ENCODE data around the gene HOXB5.

Gene HOXB5

DNA sequence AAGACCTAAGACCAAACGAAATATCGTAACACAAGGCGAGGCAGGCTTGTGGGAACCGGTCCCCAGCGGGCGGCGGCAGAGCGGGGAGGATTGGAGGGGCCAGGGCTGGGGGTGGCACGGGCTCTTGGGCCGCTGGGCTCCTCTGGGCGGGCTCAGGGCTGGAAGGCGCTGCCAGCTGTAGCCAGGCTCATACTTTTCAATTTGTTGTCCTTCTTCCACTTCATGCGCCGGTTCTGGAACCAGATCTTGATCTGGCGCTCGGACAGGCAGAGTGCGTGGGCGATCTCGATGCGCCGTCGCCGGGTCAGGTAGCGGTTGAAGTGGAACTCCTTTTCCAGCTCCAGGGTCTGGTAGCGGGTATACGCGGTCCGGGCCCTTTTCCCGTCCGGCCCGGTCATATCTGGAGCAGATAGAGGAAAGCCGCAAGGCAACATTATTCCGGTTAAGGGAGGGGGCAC lies 1.5 kb downstream of the HOXB5 start:
- no peaks in the 10 kb centered on the region for H3K4me1 ChIP-seq
- no peaks in the 10 kb centered on the region for H3K36me3 ChIP-seq (ENCODE audit: control insufficient read depth, insufficient read depth, low read length)
- no peaks in the 10 kb centered on the region for H3K27me3 ChIP-seq (ENCODE audit: control insufficient read depth, insufficient read depth, low read length)
- no peak overlapping the region for H3K27ac ChIP-seq
- no peaks in the 10 kb centered on the region for H3K9me3 ChIP-seq (ENCODE audit: control insufficient read depth, low read length)
- H3K9ac ChIP-seq: no peak overlapping the region
- TF ChIP-seq, protein P1, sequence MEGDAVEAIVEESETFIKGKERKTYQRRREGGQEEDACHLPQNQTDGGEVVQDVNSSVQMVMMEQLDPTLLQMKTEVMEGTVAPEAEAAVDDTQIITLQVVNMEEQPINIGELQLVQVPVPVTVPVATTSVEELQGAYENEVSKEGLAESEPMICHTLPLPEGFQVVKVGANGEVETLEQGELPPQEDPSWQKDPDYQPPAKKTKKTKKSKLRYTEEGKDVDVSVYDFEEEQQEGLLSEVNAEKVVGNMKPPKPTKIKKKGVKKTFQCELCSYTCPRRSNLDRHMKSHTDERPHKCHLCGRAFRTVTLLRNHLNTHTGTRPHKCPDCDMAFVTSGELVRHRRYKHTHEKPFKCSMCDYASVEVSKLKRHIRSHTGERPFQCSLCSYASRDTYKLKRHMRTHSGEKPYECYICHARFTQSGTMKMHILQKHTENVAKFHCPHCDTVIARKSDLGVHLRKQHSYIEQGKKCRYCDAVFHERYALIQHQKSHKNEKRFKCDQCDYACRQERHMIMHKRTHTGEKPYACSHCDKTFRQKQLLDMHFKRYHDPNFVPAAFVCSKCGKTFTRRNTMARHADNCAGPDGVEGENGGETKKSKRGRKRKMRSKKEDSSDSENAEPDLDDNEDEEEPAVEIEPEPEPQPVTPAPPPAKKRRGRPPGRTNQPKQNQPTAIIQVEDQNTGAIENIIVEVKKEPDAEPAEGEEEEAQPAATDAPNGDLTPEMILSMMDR (IDR thresholded peaks at IDR 0.05): no peak
- H3K79me2 ChIP-seq: no peaks in the 10 kb centered on the region
- no peak overlapping the region for H3K4me2 ChIP-seq (ENCODE audit: low read length)
- no peak overlapping the region for H3K4me3 ChIP-seq (ENCODE audit: low read depth, low read length)
- no peak overlapping the region for H2AFZ ChIP-seq

DNA sequence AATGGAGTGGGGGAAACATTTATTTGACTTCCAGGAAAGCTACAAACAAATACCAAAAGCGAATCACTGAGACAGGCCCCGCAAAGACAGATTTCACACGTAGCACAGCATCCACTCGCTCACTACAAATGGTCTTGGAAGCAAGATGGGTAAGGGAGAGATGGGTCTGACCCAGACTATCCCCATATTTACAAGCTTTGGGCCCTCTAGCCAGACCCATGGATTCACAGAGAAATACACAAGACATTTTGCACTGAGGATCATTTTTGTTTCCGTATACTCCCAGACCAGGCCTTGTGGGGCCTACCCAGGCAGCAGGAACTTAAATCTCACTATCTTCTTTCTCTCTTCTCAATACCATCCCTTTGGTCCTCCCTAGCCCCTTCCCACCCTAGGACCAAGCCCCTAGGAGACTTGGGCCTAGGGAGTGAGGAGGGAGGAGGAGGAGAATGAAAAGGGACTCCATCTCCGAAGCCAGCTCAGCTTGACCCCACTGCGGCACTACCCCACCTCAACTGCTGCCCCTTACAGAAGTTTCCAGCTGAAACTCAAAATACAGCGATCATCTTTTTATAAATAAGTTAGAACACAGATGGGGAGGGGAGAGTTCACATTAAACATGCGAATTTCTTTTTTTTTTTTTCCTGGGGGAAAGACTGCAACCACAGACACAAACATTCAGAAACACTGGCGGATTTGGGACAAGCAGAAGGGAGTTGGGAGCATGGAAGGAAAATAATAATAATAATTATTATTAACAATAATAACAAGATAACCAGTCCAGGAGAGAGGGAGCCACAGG lies 2.1 kb downstream of the HOXB5 start:
- Histone ChIP-seq H2AFZ (no peak overlapping the region), H3K4me1 (no peaks in the 10 kb centered on the region), H3K9ac (no peak overlapping the region), H3K9me3 (ENCODE audit: control insufficient read depth, low read length) (no peaks in the 10 kb centered on the region), H3K27me3 (ENCODE audit: control insufficient read depth, insufficient read depth, low read length) (no peaks in the 10 kb centered on the region), H3K27ac (no peak overlapping the region), H3K4me2 (ENCODE audit: low read length) (no peak overlapping the region), H3K4me3 (ENCODE audit: low read depth, low read length) (no peak overlapping the region), H3K79me2 (no peaks in the 10 kb centered on the region), H3K36me3 (ENCODE audit: control insufficient read depth, insufficient read depth, low read length) (no peaks in the 10 kb centered on the region)
- TF ChIP-seq, protein P1 (IDR thresholded peaks at IDR 0.05): no peak

DNA sequence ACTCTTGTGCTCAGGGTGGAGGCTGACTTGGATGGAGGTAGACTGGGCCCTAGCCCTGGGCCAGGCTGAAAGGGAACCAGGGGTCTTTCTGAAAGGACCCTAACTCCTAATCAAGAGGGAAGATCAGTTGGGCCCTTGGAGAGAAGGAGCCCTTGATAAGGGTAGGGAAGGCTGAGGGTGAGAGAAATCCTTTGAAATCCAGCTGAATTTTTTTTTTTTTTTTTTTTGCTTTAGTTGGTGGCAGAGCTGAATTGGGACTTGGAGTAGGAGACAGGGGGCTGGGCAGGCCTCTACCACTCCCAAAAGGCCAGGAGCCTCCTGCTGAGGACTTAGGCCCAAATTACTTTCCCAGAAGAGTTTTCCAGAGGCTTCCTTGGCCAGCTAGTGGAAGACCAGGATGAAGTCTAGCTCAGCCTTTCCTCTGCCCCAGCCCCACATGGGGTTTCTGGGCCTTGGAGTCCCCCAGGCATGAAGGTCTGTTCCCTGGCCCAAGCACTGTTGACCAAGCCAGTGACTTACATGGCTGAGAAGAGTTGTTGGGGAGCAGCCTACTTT lies 2.9 kb downstream of the HOXB5 start:
- H3K9me3 ChIP-seq (ENCODE audit: control insufficient read depth, low read length): no peaks in the 10 kb centered on the region
- H3K4me2 ChIP-seq (ENCODE audit: low read length): no peak overlapping the region
- no peaks in the 10 kb centered on the region for H3K36me3 ChIP-seq (ENCODE audit: control insufficient read depth, insufficient read depth, low read length)
- no peak overlapping the region for H2AFZ ChIP-seq
- no peak overlapping the region for H3K27ac ChIP-seq
- H3K79me2 ChIP-seq: no peaks in the 10 kb centered on the region
- H3K4me3 ChIP-seq (ENCODE audit: low read depth, low read length): no peak overlapping the region
- H3K27me3 ChIP-seq (ENCODE audit: control insufficient read depth, insufficient read depth, low read length): no peaks in the 10 kb centered on the region
- no peaks in the 10 kb centered on the region for H3K4me1 ChIP-seq
- H3K9ac ChIP-seq: no peak overlapping the region
- TF ChIP-seq, protein P1 (IDR thresholded peaks at IDR 0.05): no peak

DNA sequence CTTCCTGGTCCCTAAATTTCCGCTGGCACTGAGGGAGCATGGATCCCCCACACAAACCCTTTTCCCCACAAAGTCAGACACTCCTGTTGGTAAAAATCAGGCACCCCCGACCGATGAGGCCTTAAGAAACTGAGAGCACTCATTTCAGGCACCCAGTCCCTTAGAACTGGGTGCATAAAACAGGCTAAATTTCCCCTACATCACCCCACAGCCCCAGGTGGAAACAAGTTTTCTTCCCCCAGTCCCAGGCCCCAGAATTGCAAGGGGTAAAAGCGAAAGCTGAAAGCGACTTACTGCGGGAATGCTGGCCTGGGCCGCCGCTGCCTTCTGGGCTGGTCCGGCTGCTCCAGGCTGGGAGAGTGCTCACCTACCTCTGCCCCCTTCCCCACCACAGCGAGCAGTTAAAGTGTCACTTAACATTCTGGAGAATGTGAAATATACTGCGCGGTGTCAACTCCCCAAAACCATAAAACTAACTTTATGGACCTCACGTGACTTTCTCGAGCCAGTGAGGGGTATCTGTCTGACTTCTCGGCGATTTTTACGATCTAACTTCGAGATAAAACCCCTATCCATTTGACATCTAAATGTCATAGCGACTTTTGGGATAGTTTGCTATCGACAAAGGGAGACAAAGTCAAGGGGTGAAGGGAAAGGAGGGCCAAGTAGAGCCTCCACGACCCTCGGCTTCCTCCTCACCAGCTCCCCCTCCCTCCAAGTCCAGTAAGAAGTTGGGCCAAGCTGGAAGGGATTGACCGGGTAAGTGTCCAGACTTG lies 3.6 kb downstream of the HOXB5 start, which contains the start of gene HOXB3:
HOXB3 (minus strand) TSS at position 411 of the 776 bp plus-strand sequence. CDS start 37,767 bp downstream, outside the sequence.
- Histone ChIP-seq H3K4me3 (ENCODE audit: low read depth, low read length) (no peak within 1 kb of the TSS), H3K36me3 (ENCODE audit: control insufficient read depth, insufficient read depth, low read length) (no peaks in the 10 kb centered on the region), H3K4me1 (no peaks in the 10 kb centered on the region), H2AFZ (no peak within 1 kb of the TSS), H3K27ac (no peak within 1 kb of the TSS), H3K27me3 (ENCODE audit: control insufficient read depth, insufficient read depth, low read length) (no peaks in the 10 kb centered on the region), H3K9ac (no peak within 1 kb of the TSS), H3K9me3 (ENCODE audit: control insufficient read depth, low read length) (no peaks in the 10 kb centered on the region), H3K79me2 (no peaks in the 10 kb centered on the region), H3K4me2 (ENCODE audit: low read length) (no peak within 1 kb of the TSS)
- TF ChIP-seq, protein P1 (IDR thresholded peaks at IDR 0.05): no peak

All from parathyroid adenoma (tissue), 2 donors.